A549 (cell line): ENCODE data around the gene NDEL1.

Experiments used
- CTCF ChIP-seq: fragments of >200 bp; sonication (Bioruptor Twin); formaldehyde crosslinking; IDR thresholded peaks from 3 replicates; pipeline ENCODE4 v1.5.1; 2016
- EHMT2 ChIP-seq: fragments of 200-600 bp; sonication (generic); IDR thresholded peaks from 2 replicates; pipeline ENCODE4 v1.6.1; 2016; ENCODE audit warnings: antibody characterized with exemption, low read depth, mild to moderate bottlenecking, moderate library complexity
- EP300 ChIP-seq, 2 experiments: fragments of >200 bp; sonication (Bioruptor Twin); formaldehyde crosslinking; IDR thresholded peaks; 2 replicates in 1 of 2; 3 replicates in 1 of 2; pipeline ENCODE4 v1.6.1; 2016 to 2017
- MYC ChIP-seq: IDR thresholded peaks from 2 replicates; pipeline ENCODE4 v1.6.1; 2012; ENCODE audit warnings: mild to moderate bottlenecking, inconsistent platforms, low read length, improper control_type of control experiment, borderline replicate concordance

- no peak for TF ChIP-seq EP300 (IDR thresholded peaks at IDR 0.05)
- TF ChIP-seq MYC, result no peak
- TF ChIP-seq CTCF, result no peak
- TF ChIP-seq EHMT2, result no peak
These were observed 34.3 kb downstream of the NDEL1 start for GRCh38 chr17:8469964-8470363.
